GM19239 (cell line): ENCODE measurements around the gene L1CAM.

Source experiments
- DNase-seq: peaks from one replicate; pipeline ENCODE4 v3.0.0; 2011; ENCODE audit warnings: low spot score; ENCODE audit not compliant: insufficient read length
- FAIRE-seq: peaks from 2 replicates; lab custom pipeline; 2011; peaks lifted over from hg19 to GRCh38; lab: Jason Lieb, UNC

L1CAM gene

GRCh38 chrX:153867139-153867538 is 18.8 kb downstream of the L1CAM start:
- no peak for DNase-seq
- FAIRE-seq, result no peak

- DNase-seq (no peak), FAIRE-seq (no peak)
Observed at GRCh38 chrX:153866302-153867019, 19.5 kb downstream of the L1CAM start.

DNA sequence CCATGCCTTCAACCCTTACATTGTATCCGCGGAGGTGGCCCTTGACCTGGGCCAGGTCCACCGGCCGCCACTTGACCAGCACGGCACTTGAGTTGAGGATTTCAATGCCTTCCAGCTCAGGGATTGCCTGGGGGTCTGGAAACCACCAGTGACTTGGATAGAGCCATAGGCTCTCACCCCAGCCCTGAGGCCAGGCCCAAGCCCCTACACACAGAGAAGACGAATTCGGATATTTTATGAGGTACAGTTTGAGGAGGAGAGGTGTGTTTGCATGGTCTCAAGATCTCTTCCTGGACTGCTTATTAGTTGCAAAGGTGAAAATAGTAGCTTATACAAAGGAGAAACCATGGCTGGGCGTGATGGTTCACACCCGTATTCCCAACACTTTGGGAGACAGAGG is 20.3 kb downstream of the L1CAM start:
- DNase-seq, result no peak
- no peak for FAIRE-seq

GRCh38 chrX:153865321-153865580 is 20.7 kb downstream of the L1CAM start:
- DNase-seq (no peak), FAIRE-seq (no peak)

DNA sequence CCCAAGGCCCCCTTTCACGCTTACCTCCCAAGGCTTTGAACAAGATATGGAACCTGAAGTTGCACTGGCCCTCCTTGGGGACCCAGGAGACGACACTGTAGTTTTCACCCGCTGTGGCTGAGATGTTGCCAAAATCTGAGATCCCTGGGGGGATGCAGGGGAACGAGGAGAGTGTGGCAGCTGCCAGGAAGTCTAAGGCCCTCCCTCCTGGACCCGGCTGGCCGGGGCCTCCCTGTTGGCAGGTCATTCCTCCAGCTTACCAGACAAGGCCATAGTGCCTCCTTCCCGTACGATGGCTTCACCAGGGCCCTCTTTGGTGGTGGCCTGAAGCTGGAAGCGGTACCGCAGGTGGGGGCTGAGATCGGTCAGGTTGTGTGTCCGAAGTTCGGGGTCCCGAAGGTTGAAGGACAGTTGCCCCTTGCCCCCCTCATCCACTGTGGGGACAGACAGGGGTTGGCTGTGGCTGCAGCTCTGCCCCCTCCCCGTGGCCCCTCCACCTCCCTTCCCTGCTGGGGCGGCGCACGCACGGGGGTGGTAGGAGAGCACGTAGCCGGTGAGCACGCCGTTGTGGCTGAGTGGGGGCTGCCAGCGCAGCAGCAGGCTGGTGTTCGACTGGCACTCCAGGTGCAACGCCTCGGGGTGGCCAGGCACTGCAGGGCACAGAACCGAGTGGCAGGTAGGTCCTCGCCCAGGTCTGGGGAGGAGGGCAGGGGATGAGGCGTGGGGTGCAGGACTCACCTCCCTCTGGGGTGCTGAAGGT is 21.2 kb downstream of the L1CAM start:
- no peak for FAIRE-seq
- DNase-seq, result no peak

DNA sequence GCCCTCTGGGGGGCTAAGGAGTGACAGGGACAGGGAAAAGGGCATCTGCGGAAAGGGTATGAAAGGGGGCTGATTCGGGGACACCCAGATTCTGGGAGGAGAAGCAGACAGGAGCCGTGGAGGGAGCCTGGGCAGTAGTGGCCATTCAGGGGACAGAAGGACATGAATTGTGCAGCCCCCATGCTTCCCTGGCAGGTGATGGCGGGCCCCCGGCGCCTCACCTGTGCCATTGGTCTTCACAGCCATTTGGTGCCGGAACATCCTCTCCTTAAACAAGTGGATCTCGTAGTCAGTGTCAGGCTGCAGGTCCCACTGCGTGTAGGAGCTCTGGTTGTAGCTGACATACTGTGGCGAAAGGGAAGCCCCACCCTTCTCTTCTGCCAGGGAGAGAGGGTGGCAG is 21.9 kb downstream of the L1CAM start:
- DNase-seq (no peak), FAIRE-seq (no peak)

- FAIRE-seq (no peak), DNase-seq (no peak)
Observed at GRCh38 chrX:153863251-153863991, 22.6 kb downstream of the L1CAM start.

- FAIRE-seq, result no peak
Observed at GRCh38 chrX:153862369-153863250, 23.4 kb downstream of the L1CAM start.

GRCh38 chrX:153861733-153862310 is 24.2 kb downstream of the L1CAM start:
- DNase-seq, result no peak
- no peak for FAIRE-seq

More at GRCh38 chrX:153862369-153863250, 23.4 kb downstream of the L1CAM start:
- DNase-seq, result no peak

DNA sequence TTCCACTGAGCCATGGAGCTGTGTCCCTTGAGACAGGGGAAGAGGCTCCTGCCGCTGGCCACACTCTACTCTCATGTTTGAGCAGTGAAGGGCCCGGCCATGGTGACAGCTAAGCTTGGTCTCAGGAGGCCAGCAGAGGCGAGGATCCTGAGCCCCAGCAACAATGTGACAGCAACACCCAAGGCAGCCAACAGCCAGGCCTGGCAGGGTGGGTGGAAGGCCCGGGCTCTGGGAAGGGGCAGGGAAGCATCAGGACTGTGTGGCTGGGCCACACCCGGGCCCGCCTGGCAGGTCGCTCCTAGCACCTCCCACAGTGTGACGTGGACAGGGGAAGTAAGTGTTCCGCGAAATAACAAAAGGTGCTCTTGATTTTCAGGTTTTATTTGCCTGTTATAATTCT is 24.8 kb downstream of the L1CAM start:
- DNase-seq, result no peak

GRCh38 chrX:153857348-153857903 is 28.5 kb downstream of the L1CAM start:
- FAIRE-seq (no peak), DNase-seq (no peak)

More for the DNA sequence above, 24.8 kb downstream of the L1CAM start:
- FAIRE-seq, result no peak

DNA sequence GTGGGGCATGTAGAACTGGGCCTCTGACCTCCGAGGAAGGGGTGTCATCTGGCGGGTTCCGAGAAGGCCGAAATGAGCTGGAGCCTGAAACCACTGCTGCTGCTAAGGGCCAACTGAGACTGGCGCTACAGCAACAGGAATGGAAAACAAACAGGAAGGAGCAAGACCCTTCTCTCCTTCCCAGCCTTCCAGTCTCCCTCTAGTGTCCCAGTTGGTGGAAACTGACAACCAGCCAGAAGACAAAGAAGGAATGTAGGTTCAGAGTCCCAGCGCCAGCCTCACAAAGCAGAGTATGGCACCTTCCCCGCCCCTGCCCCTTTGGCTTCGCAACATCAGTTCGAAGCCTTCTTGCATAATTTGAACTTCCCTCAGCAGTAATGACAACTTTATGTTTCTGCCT is 31.3 kb downstream of the L1CAM start:
- DNase-seq, result no peak
- no peak for FAIRE-seq

DNA sequence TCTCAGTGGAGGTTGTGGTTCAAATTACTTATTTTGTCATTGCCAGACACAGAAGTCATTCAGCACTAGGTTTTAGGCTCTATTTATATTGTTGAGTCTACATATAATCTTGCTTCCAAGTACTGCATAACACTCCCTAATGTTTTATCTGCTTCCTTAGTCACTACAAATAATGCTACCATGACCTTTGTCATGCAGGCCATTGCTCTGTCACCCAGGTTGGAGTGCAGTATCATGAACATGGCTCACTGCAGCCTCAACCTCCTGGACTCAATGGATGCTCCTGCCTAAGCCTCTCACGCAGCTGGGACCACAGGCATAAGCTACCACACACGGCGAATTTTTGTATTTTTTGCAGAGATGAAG is 32.1 kb downstream of the L1CAM start:
- DNase-seq (no peak), FAIRE-seq (no peak)

DNA sequence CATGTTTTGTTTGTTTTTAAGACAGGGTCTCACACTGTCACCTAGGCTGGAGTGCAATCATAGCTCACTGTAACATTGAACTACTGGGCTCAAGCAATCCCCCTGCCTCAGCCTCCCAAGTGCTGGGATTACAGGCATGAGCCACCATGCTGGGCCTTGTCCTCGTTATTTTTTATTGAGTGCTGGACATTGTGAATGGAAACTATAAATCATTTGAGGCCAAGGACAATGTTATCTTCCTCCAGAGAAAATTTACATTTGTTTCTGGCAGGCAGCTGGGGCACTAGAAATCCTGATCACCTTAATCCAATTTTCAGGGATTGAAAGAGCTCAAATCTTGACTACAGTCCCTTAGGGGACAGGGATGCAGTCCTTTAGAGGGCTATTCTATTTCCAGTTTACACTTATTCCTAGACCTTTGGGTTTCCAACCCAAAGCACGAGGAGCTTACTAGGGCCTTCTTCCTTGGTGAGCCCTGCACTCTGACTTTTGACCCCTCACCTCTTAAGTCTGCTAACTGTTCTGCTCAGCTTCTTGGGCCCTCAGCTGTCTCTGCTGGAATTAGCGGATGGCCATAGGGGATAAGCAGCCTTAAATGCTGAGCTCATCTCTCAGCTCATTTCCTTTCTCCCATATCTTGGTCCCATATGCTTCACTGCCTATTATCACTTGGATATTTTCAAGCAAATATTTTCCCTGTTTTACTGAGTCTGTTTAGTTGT is 32.6 kb downstream of the L1CAM start:
- no peak for DNase-seq
- FAIRE-seq, result no peak

DNA sequence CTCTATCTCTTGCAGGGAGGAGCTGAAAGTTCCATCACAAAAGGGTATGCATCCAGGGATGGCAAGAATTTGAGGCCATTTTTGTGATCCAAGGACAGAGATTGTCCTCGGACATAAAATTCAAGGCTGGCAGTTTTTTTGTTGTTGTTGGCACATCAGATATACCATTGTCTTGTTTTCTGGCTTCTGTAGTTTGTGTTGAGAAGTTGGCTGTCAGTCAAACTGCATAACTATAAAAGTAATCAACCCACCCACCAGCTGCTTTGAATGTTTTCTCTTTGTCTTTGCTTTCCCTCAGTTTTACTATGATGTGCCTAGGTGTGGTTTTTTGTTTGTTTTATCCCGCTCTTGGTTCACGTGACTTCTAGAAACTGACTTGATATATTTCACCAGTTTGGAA is 34.0 kb downstream of the L1CAM start:
- no peak for FAIRE-seq
- DNase-seq, result no peak

GRCh38 chrX:153848325-153848724 is 37.6 kb downstream of the L1CAM start:
- no peak for DNase-seq
- FAIRE-seq, result no peak

- DNase-seq (no peak), FAIRE-seq (no peak)
Observed at GRCh38 chrX:153845842-153846241, 40.1 kb downstream of the L1CAM start.

- FAIRE-seq (no peak), DNase-seq (no peak)
Observed at GRCh38 chrX:153845195-153845594, 40.8 kb downstream of the L1CAM start.

DNA sequence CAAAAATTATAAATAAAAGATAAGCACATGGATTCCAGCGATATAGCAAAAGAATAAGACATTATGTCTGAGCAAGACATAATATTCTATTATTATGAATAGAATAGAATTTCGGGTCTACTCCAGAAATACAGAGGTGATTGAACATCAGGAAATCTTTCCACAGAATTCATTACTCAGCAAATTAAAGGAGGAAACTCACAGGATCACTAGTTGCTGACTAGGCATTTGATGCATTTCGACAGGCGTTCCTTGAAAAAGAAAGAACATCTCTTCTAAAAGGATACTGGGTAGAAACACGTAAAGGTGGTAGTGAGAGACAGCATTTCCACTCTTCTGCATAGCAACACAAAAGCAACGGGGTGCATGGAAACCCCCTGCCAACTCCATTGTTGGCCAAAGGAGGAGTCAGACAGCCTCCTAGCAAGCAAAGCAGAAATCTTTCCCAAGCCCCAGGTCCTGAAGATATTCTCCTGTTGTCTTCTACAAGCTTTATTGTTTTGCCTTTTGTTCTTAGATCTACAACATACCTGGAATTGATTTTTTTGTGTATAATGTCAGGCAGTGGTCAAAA is 41.4 kb downstream of the L1CAM start:
- FAIRE-seq (no peak), DNase-seq (no peak)
